Left ventricle myocardium inferior (tissue), 1 donor: ENCODE results near the gene PROM2. TPM values are rescaled to one million over a fixed set of nuclear protein-coding genes. Genes with fewer than 3 reads are reported as not detected.

Experiments used
- DNase-seq: peaks from one replicate; pipeline ENCODE4 v3.0.0-alpha.2; 2020
- H3K27ac ChIP-seq: fragments of 200-600 bp; replicated peaks from 2 replicates; pipeline ENCODE4 v1.8.0; 2021
- H3K27me3 ChIP-seq: fragments of 200-600 bp; 2 replicates; pipeline ENCODE4 v1.8.0; 2021; ENCODE audit warnings: low read depth
- H3K36me3 ChIP-seq: fragments of 200-600 bp; 2 replicates; pipeline ENCODE4 v1.8.0; 2021
- H3K4me1 ChIP-seq: fragments of 200-600 bp; 2 replicates; pipeline ENCODE4 v1.8.0; 2021
- H3K4me3 ChIP-seq: fragments of 200-600 bp; 2 replicates; pipeline ENCODE4 v1.8.0; 2021; ENCODE audit warnings: mild to moderate bottlenecking, moderate library complexity
- H3K9me3 ChIP-seq: fragments of 200-600 bp; replicated peaks from 2 replicates; pipeline ENCODE4 v1.8.0; 2021
- CTCF ChIP-seq: fragments of 200-600 bp; IDR thresholded peaks from 2 replicates; pipeline ENCODE4 v1.8.0; 2021; ENCODE audit warnings: antibody characterized with exemption, mild to moderate bottlenecking, borderline replicate concordance
- intact Hi-C: fragments of 100-400 bp; cut with micrococcal nuclease; formaldehyde crosslinking; loops from one replicate; pipeline ENCODE4 v1.11.0; 2022
- total RNA-seq: library from RNA; stranded (reverse); fragmentation: NEBNext Ultra II Directional; extraction: Animal tissue kit (Norgen Biotek cat#: 25700); gene quantifications from one replicate; pipeline ENCODE4 v1.2.1, GENCODE V29; 2021
- donor health status: DM: no; HTN: yes; CAD: no; lungs with severe emphysema.

PROM2 gene
- total RNA-seq, 1 donor from 2014 or later = 1.4 TPM

DNA sequence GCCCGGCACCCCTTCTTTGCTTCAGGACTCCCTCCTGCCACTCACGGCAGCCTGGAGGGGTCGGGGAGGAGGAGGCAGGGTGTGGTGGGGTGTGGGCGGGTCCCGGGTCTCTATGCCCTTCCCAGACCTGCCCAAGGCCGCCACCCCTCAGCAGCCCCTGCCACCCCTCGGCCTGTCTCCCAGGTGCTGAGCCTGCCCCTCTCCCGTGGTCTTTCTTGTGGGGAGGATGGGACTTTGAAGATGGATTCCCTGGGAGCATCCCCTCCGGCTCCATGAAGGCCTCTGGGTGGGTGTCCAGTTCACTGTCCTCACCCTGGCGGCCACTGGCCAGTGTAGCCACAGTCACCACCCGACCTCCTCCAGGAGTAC, 46.1 kb downstream of the PROM2 start:
- Histone ChIP-seq H3K27me3 (peaks cover 30% of the 10 kb centered on the region), H3K36me3 (no peaks in the 10 kb centered on the region), H3K9me3 (no peaks in the 10 kb centered on the region), H3K4me1 (no peaks in the 10 kb centered on the region), H3K4me3 (no peak overlapping the region), H3K27ac (no peak overlapping the region)
- TF ChIP-seq CTCF = no peak
- no peak for DNase-seq
- intact Hi-C loops = no loop called here

DNA sequence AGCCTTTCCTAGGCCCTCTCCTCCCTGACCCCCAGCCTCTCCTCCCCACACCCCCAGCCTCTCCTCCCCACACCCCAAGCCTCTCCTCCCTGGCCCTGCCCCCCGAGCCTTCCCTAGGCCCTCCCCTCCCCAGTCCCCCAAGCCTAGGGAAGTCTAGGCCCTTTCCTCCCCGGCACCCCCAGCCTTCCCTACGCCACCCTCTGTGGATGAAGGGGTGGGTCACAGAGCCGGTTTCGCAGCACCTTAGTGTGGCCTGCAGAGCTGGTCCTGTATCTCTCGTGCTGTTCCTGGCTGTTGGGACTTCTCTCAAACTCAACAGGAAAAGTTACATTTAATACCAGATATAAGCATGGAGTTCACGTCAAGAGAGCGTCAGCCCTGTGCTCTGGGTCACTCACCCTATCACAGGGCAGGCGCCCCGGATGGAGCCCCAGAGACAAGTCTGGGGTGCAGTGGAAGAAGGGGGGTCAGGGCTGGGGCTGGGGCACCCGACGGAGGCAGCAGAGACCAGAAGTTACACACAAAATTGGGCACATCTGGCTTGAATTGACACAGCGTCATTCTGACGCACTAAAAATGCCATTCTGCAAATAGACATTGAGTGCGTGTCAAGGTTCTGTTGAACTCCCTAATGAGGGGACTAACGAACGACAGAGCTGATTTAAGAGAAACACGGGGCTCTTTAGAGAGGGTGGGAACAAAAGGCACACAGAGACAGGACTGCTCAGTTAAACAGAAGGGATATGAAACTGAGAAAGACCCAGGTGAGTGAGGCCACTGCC, 46.9 kb downstream of the PROM2 start:
- Histone ChIP-seq H3K36me3 (no peaks in the 10 kb centered on the region), H3K4me1 (no peaks in the 10 kb centered on the region), H3K27ac (no peak overlapping the region), H3K27me3 (peaks cover 30% of the 10 kb centered on the region), H3K4me3 (no peak overlapping the region), H3K9me3 (no peaks in the 10 kb centered on the region)
- TF ChIP-seq CTCF = no peak
- intact Hi-C loops = no loop called here
- no peak for DNase-seq

GRCh38 chr2:95323347-95324155, 49.3 kb downstream of the PROM2 start:
- Histone ChIP-seq H3K27ac (no peak overlapping the region), H3K27me3 (peaks cover 14% of the 10 kb centered on the region), H3K36me3 (no peaks in the 10 kb centered on the region), H3K9me3 (no peaks in the 10 kb centered on the region), H3K4me3 (no peak overlapping the region), H3K4me1 (no peaks in the 10 kb centered on the region)
- DNase-seq = no peak
- intact Hi-C loops = no loop called here
- peak; percentile 51 for TF ChIP-seq CTCF

DNA sequence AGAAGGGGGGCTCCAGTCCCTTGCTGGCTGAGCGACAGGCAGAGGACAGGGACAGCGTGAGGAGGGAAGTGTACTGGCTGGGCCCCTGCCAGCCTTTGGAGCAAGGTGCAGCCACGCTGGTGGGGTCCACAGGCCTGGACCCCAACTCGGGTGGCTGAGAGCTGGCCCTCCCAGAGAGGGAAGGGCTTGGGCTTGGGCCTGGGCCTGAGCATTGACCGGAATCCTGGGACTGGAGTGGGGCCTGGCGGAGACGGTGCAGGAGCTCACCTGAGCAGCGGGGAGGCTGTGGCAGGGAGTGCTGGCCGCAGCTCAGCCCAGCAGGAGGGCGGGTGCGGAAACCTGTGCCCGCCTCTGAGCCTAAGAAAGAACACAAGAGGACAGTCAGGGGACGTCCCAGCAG, 50.8 kb downstream of the PROM2 start:
- Histone ChIP-seq H3K4me1 (peaks cover under 1% of the 10 kb centered on the region), H3K4me3 (no peak overlapping the region), H3K27me3 (peaks cover 3% of the 10 kb centered on the region), H3K27ac (no peak overlapping the region), H3K9me3 (no peaks in the 10 kb centered on the region), H3K36me3 (no peaks in the 10 kb centered on the region)
- no peak for TF ChIP-seq CTCF
- no peak for DNase-seq
- intact Hi-C loops = no loop called here

GRCh38 chr2:95325590-95326432, 51.6 kb downstream of the PROM2 start:
- Histone ChIP-seq H3K9me3 (no peaks in the 10 kb centered on the region), H3K36me3 (no peaks in the 10 kb centered on the region), H3K4me1 (peaks cover 6% of the 10 kb centered on the region), H3K4me3 (no peak overlapping the region), H3K27me3 (no peaks in the 10 kb centered on the region), H3K27ac (no peak overlapping the region)
- no peak for DNase-seq
- intact Hi-C loops = no loop called here
- no peak for TF ChIP-seq CTCF
